ENCODE results near the gene GUCY2D.

DNA sequence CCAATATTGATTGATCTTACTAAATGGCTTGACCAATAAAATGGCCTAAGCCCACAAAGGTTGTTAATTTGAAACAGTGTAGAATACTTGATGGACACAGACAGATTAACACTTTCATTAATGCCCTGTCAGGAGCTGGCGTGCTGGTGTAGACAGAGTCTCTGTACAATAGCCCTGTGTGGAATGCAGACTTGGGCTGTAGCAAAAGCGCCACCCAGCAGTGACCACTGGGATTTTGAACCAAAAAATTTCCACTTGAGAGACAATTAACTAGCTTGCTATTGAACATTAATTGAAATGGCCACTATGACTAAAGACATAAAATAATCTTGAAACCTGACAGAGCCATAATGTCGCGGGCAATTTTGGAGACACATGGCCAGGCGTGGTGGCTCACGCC, 19.7 kb upstream of the GUCY2D start:
- TF ChIP-seq EZH2phosphoT487 (conservative IDR thresholded peaks at IDR 0.05; ENCODE audit: low read length) (no peak), CTCF (IDR thresholded peaks at IDR 0.05; ENCODE audit: insufficient read depth, low read length, poor library complexity, severe bottlenecking) (no peak)
